GM12878 (cell line): ENCODE results near the gene FRZB.

Experiments
- CTCF ChIP-seq, 3 experiments: IDR thresholded peaks in 2 of 3; conservative IDR thresholded peaks in 1 of 3; 2 replicates each; pipeline ENCODE4 v1.5.1; 2011; ENCODE audit warnings: low read depth in 3 of 3, low read length in 3 of 3, mild to moderate bottlenecking in 3 of 3, control low read depth in 2 of 3, moderate library complexity in 2 of 3, inconsistent platforms in 1 of 3, mixed read lengths in 1 of 3; ENCODE audit not compliant: control insufficient read depth in 2 of 3, insufficient read depth in 1 of 3; ENCODE audit errors: extremely low read depth in 1 of 3
- EGR1 ChIP-seq, 2 experiments: IDR thresholded peaks; 1 replicate in 1 of 2; 2 replicates in 1 of 2; pipeline ENCODE4 v1.6.1; 2011 to 2012; ENCODE audit warnings: low read depth in 2 of 2, low read length in 2 of 2, borderline replicate concordance in 1 of 2, mild to moderate bottlenecking in 1 of 2, moderate library complexity in 1 of 2
- ESRRA ChIP-seq: IDR thresholded peaks from 2 replicates; pipeline ENCODE4 v1.6.1; 2012; ENCODE audit warnings: mild to moderate bottlenecking, low read length, improper control_type of control experiment
- EZH2 ChIP-seq: IDR thresholded peaks from 2 replicates; pipeline ENCODE4 v1.6.1; 2012; ENCODE audit warnings: low read depth, mild to moderate bottlenecking, control low read depth, inconsistent platforms, low read length, borderline replicate concordance; ENCODE audit not compliant: control insufficient read depth
- HDGF ChIP-seq: fragments of 450-650 bp; IDR thresholded peaks from 2 replicates; pipeline ENCODE4 v1.6.1; 2016; ENCODE audit warnings: antibody characterized with exemption
- RAD21 ChIP-seq: IDR thresholded peaks from 2 replicates; pipeline ENCODE4 v1.6.1; 2011; ENCODE audit warnings: mild to moderate bottlenecking, low read depth, low read length, moderate library complexity; ENCODE audit not compliant: insufficient read depth
- TCF7 ChIP-seq: IDR thresholded peaks from 2 replicates; pipeline ENCODE4 v1.6.1; 2014; ENCODE audit warnings: antibody characterized with exemption, borderline replicate concordance

- no peak for TF ChIP-seq ESRRA
- TF ChIP-seq HDGF: no peak
- no peak for TF ChIP-seq RAD21
- TF ChIP-seq EZH2: no peak
- TF ChIP-seq CTCF (IDR thresholded peaks at IDR 0.05 in 2 of 3, conservative IDR thresholded peaks at IDR 0.05 in 1 of 3; ENCODE audit: control insufficient read depth in 2 of 3, extremely low read depth in 1 of 3, insufficient read depth in 1 of 3, low read depth in 3 of 3, low read length in 3 of 3): no peak
- no peak for TF ChIP-seq EGR1 (IDR thresholded peaks at IDR 0.05; ENCODE audit: borderline replicate concordance in 1 of 2, low read depth in 2 of 2, low read length in 2 of 2)
- TF ChIP-seq TCF7: no peak
Measured at GRCh38 chr2:182862091-182862490, 4.3 kb downstream of the FRZB start.
